T-helper 9 cell (primary cell): ENCODE measurements around the gene GOLGB1.

Experiments used
- DNase-seq: peaks from one replicate; pipeline ENCODE4 v3.0.0-alpha.2; 2020

GOLGB1 gene

DNA sequence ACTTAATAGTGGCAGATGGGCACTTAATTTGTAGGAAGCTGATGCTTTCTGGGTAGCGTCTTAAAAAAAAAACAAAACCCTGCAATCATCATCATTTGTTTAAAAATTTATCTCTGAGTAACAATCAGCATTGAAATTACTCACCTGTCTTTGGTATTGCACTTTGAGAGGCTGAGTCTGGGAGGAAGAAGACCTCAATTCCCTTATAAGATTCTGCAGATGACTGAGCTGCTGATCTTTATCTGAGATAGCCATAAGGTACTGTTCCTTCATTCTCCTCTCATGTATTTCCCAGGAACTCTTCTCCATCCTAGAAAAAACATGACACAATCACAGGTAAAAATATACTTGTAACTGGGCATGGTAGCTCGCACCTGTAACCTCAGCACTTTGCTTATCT is 72.4 kb downstream of the GOLGB1 start:
- DNase-seq = no peak

DNA sequence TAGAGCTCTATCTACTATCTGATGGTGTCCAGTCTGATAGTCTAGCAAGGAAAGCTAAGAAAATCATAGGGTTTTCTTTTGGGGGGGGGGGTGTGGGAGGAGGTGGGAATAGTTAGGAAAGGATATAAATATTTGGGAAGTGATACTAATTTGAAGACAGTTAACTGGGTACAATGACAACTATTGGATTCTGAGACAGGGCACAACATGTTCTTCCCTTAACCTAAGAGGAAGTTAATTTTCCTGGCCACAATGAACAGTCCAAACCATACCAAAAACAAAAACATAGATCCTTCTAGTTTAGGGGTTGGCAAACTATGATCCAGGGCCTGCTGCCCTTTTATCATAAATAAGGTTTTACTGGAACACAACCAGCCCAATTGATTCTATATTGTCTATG is 78.9 kb downstream of the GOLGB1 start:
- no peak for DNase-seq

DNA sequence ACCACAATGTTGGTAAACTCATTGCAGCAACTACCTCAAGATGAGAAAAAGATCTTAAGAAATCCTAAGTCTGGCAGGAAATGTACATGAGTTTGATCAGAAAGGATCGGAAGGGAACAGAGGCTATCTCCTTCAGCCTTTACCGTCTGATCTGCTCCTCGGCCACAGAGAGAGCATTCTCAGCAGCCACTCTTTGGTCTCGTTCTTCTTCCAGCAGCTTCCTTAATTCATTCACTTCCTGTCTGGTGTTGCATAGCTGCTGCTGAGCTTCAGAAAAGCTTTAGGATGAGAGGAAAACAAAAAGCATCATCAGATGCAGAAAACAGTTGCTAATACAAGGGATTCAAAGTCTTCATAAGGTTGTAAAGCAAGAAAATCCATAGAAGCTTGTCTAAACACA is 82.2 kb downstream of the GOLGB1 start:
- DNase-seq = no peak

DNA sequence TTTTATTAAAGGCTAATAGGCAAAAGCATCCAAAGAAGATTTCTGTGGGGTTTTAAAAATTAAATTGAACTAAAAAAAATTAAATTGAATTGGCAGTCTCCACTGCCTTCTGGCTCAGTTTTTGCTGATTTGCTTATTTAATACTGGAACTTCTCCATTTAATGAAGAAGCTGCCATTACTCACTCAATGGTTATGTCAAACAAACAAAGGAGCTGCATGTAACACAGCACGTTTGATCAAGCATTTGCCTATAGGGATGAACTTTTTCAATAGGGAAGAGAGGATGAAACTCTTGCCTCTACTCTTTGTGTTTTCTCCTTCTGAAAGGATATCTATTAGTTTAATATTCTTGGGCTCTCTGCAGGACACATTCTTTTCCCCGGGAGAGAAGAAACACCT is 84.1 kb downstream of the GOLGB1 start:
- no peak for DNase-seq

DNA sequence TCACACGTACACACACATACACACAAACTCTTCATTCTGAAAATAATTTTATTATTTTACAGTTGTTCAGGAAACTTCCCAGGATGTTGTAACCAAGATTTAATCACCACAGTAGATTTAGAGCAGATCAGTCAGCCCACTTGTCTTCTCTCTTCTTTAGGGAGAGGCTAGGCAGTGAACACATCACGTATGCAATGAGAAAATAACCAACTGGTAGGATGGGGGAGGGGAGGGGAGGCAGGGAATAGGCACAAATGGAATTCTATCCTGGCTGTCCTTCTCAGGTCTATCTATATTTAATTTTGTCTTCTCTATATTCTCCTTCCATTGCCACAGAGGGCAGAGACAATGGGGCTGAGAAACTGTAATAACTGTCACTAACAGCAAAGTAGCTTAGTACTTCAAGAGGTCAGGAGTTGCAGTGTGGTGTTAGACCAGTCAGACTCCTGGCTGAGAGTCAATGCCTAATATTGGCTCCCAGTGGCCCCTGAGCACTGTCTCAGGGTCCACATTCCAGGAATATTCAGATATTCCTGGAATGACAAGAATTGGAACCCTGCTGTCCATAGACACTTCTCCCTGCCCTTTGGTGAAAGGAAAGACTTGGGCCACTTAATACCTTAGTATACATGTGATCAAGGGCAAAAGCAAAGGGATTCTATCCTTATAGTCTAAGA is 86.2 kb downstream of the GOLGB1 start:
- no peak for DNase-seq

DNA sequence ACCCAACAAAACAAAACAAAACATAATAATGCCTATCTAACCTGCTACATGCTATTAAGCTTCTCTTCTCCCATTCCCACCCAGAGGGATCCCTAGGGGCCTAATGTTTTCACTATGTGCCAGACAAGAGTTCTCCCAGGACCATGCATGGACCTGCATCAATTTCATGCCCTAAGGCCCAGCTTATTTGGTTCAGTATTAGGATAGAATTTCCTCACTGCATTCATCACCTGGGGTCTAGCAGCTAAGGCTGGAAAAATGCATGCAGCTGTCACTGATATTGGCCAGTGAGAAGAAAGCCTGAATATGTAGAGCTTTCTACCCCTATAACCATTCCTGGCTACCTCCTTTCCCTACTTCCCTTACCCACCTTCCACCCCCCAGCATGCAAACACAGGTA is 86.8 kb downstream of the GOLGB1 start:
- no peak for DNase-seq

DNA sequence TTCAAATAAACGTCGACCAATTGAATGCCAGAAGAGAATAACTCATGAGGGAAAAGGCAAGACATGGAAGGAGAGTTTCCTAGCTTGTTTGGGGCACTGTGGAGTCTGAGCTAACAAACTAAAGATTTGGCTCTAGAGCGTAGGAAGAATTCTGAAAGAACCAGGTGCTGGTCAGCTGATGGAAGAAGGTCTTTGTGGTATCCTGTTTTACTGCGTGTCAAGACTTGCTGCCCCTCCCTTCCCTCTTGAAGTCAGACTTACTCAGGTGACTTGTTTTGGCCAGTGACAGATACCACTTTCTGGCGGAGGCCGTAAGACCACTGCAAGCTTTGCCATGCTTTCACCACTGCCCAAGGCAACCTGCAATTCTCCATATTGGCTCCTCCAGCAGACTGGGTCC is 88.2 kb downstream of the GOLGB1 start:
- DNase-seq = no peak

DNA sequence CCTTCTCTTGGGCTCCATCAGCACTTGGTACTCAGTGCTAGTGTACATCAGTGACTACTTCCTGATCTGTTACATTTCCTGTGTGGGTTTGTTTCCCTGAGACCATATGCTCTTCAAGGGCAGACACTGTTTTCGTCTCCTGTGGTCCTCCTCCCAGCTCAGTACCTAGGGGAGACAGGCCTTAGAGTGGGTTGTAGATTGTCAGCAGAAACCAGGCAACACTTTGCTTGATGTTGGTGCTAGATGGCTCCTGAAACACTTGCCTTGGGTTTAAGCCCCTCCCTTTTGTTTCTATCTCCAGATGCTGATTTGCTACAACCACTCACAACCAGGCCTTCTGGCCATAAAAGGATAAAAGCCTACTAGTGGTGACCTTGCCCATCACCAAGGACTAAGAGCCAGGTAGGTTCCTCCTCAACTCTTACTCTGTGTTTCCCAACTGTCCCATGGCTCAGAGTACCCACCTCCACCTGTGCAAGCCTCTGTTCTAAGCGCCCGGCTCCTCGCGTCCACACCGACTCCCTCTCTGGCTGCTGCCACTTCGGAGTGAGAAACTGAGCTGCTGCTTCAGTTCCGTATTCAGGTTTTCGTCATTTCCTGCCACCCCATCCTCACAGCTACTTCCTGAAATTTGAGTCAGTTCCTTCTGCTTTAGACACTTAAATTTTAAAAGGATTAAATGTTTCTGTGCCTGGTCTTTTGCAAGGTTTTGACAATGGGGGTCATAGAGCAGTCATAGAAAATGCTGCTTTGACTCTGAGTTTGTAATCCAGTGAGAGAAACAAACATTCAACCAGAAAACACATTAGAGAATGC is 89.0 kb downstream of the GOLGB1 start, which contains the start of gene HCLS1:
HCLS1 (minus strand) TSS at position 548 of the 816 bp plus-strand sequence. CDS start 2,556 bp downstream, outside the sequence.
- peak; percentile 56 for DNase-seq

DNA sequence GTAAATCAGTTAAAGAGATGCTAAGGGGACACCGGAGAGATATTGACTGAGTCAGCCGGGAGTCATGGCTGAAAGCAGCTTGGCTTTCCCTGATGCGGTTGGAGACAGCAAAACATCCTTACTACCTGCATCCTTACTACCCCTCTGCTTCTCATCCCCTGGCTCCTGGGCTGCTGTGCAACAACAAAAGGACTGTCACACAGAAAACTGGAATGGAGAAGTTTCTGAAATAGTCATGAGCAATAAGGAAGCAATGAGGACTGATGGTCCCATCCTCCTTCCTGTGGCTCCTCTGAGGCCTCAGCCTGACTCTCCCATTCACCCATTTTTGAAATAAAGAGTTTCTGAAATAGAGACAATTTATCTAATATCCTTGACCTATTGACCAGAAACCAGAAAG is 90.0 kb downstream of the GOLGB1 start:
- no peak for DNase-seq

DNA sequence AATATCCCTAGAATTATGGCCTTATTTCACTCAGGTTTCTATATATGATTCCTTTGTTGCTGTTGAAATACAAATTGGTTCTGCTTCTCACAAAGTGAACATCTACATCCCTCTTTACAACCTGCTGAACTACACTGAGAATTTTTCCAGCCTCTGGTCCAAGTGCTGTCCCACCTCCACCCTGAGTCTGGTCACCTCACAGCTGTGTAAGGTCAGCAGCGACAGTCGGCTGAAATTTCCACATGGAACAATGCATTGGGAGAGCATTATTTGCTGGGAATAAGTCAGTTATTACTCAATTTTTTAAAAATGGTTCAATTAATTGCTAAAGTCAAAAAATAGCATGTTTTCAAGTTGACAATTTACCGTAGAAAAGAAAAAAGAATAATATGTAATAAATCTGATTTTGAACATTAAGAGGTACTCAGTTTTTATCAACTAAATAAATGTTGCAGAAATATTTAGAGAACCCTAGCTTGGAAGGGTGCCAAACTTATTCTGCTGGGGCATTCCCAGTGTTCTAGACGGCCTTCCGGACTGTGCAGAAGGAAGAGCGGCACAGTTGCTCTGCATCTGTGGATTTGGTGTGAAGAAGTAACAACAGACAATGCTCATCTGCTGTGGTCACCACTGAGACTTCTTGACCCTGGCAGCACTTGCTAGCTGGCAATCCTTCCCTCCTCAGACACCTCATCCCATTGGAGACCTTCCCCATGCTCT is 90.7 kb downstream of the GOLGB1 start:
- DNase-seq = no peak

DNA sequence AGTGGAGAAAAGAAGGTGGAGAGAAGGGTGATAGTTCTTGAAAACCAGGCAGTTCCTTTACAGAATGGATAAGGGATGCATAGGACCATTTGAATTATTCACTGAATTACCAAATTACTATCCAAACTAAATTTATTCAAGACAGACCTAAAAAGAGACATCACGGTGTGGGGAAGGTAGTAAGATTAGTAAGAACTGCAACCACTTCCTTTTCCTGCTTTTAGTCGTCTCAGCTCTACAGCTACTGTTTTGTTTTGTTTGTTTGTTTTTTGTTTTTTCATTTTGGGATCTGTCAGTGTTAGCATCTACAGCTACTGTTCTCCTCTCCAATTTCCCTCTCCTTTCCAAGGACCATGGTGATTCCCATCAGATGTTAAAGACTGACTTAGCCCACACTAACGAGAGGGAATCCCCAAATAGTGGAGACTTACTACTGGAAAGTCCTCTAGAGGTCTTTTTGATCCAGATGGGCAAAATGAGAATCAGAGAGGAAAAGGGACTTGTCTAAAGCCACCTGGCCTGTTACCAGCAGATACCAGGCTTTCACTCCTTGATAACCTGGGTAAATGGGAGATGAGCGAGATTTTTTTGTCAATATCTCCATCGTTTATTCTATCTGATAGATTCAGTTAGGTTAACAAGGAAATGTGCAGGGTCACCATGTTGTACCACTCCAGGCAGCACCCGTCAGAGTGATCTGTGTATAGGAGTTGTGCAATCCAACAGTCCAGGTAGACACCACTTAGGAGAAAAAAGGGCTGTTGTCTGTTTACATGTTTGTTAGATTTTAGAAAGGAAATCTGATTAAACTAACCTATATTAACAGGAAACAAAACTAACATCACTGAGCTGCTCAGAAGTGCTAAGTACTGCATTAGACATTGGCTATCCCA is 94.8 kb downstream of the GOLGB1 start:
- no peak for DNase-seq

DNA sequence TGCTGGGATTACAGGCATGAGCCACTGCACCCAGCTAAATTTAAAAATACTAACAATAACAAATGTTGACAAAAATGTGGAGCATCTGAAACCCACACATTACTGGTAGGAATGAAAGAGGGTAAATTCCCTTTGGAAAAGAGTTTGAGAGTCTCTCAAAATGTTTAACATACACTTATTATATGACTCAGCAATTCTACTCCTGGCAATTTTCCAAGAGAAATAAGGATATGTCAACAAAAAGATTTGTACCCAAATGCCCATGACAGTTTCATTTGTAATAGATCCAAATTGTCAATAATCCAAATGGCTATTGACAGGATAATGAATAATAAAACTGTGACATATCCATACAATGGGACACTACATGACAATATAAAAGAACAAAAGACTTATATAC is 97.9 kb downstream of the GOLGB1 start:
- no peak for DNase-seq

DNA sequence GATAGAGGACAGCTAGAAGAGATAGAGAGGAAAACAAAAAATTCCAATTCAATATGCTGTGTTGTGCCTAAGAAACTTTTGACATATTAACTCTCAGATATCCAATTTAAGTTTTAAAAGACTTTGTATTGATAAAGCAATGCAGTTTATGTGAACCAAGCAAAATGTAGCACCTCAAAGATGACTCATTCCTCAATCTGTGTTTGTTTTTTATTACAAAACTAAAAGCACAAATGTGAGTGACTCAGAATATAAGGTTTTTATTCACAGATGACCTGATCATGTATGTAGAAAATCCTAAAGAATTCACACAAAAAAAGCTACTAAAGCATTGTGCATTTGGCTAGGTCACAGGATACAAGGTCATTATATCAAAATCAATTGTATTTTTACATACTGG is 99.9 kb downstream of the GOLGB1 start:
- no peak for DNase-seq

DNA sequence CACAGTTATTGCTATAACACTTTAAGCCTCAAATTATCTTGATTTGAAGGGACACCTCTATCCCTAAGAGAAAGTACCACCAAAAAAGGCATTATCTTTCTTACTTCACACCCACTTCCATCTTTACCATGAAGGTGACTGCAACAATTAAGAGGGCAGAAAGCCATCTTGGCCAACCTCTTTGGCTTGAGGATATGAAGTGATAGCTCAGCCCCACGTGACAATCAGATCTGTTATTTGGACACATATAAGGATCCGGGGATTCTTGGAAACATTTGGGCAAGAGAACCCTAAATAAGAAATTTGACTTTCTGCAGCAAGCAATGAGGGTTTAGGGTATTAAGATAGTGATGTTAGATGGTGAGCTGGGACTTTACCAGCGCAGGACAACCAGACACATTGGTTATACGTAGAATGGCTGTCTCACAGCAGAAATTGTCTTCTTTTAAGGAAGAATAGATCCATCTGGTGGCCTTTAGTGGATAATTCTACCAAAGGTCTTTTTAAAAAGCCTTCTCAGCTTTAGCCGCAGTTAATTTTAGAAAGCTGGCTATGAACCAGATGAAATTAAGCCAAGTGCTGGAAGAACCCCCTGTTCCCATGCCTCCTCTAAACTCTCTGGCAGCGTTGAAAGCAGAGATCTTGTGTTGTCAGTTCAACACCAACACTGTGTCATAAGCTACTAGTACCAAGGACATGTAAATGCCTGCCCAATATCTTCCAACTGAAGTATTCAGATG is 101.2 kb downstream of the GOLGB1 start:
- DNase-seq = no peak

DNA sequence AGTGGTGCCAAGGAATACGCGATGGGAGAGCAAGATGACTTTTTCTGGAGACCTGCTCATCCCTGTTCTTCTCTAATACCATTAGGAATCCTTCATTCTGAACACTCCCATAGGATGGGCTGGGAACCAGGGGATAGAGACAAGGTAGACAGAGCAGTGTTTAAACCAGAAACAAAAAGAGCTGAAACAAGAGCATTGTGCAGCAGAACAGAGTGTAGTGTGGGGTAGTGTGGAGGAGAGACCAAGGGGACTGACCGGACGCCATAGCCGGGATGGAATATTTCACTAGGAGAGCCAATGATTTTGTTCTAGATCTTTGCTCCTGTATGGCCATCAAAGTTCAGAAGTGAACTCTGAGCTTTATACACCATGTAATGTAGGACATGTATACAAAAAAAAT is 104.5 kb downstream of the GOLGB1 start:
- DNase-seq = no peak

DNA sequence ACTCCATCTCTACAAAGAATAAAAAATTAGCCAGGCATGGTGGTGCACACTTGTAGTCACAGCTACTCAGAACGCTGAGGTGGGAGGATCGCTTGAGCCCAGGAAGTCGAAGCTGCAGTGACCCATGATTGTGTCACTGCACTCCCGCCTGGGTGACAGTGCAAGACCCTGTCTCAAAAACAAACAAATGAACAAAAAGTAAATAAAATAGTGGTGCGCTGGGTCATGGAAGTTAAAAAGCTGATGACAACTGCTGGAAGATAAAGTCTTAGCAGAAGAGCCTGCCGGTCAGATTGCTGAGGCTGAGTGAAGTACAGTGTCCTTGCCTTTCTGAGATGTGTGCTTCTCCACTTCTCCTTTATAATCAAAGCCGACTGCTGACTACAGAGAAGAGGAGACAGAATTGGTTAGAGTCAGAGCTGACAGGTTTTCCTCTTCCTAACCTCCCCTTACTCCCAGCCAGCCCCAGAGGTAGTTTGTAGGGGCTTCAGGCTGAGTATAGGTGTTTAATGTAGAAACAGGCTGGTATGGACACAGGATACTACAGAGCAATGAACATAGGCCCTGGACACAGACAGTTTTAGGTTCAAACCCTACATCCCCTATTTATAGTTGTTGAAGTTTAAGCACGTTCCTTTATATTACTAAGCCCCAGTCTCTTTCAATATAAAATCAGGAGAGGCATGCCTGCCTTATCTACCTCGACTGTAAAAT is 106.8 kb downstream of the GOLGB1 start:
- no peak for DNase-seq

DNA sequence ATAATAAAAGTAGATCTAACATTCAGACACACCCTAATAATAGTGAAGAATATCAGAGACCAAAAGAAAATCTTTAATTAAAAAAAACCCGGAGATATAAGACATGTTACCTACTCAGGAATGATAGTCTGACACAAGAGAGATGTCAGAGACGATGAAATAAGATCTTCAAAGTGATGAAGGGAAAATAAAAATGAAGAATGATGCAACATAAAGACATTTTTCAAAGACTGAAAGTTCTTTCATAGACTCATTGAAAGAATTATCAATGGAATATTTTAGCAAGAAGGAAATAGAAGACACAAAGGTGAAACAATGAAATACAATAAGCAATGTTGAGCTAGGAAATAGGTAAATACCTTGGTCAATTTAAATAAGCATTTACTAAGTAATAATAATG is 108.4 kb downstream of the GOLGB1 start:
- DNase-seq = no peak

DNA sequence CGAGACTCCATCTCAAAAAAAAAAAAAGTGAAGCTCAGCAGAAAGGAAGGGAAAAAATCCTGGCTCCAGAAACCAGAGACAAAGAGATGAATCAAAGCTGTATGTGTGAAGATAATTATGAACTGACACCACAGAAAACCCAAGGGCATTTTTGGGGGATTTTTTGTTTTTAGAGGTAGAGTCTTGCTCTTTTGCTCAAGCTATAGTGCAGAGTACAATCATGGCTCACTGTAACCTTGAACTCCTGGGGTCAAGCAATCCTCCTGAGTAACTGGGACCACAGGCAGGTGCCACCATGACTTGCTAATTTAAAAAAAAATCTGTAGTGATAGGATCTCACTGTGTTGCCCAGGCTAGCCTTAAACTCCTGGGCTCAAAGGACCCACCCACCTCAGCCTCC is 111.6 kb downstream of the GOLGB1 start:
- DNase-seq = no peak

DNA sequence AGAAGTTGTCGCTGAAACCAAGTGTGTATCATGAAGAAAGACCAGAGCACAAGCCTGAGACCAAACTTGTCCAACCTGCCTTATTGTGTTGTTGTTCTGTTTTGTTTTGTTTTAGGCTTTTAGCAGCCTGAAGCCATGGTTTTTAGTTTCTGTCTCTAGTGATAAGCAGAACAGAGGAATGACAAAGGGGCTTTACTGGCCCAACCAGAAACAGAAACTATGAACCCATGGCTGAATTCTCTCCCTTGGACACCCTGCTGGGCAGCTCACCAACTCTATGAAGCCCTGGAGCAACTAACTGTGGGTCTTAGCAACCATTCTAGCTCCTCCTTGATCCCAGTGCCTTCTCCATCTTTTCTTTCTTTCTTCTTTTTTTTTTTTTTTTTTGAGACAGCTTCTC is 119.2 kb downstream of the GOLGB1 start:
- DNase-seq = no peak

DNA sequence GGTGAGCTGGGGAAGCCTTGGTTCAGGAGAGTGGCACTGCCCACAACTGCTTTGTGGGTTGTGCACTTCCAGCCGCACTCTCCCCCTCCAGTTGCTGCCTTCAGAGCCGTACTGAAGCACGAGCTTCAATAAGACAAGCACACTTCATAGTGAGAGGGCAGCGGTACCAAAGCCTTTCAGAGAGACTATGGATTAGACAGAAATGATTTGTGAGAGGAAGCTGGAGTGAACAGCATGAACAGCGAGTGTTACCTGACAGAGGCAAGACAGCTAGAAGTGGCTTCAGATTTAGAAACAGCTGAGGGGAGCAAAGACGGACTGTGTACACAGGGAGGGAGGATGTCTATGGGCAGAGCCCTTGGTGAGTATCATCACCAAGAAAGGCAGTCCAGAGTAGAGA is 119.9 kb downstream of the GOLGB1 start:
- DNase-seq = no peak

DNA sequence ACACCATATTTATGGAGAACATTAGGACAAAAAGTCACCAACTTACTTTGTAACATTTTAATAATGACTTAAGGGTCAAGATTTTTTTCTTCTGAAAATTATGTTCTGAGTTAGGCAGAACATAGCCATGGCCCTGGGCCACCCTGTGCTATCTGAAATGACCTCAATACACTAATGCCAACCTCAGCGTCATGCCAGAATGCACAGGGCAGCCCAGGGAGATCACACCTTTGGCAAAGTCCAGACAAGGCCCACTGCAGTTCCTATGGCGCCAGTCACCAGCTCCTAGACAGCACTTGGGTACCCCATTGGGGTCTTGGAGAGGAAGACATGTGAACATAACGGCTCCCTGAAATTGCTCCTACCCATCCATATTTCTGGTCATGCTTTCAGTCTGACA is 121.9 kb downstream of the GOLGB1 start:
- DNase-seq = no peak
